ENCODE results near the gene AGK. TPM values are rescaled to one million over a fixed set of nuclear protein-coding genes. Genes with fewer than 3 reads are reported as not detected.

Gene AGK
- total and polyA plus RNA-seq, 12 donors = 17.7 to 45.1 (median 38.3) TPM

DNA sequence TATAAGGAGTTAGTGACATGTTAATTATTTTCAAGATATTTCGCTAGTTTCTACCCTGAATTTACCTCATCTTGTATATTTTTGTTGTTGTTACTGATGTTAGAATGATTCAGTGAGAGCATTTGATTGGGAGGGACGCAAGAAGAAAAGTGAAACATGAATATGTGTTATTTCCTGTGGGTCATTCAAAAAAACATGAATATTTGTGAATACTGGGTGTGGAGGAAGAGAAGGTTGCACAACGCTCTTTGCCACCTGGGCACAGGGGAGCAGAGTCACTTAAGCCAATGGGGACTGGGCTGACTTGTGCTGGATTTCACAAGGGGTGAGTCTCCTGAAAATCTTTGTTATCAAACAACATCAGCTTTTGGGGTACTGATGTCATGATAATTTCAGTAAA is 39.5 kb downstream of the AGK start:
- Histone ChIP-seq H3K27me3 (no peaks in the 10 kb centered on the region), H3K36me3 (peaks cover 0 to 26% (median 5%) of the 10 kb centered on the region in 9 donors), H3K27ac (peak overlapping the region in 1 of 10 donors; percentile 13), H3K9me3 (no peaks in the 10 kb centered on the region), H3K4me3 (no peak overlapping the region), H3K4me1 (peaks cover 0 to 39% (median 14%) of the 10 kb centered on the region in 9 donors)
- 91 to 93% methylated on average over 3 of the region's 3 CpGs for WGBS, 2 donors
- DNase-seq (no peak), ATAC-seq (no peak)
- TF ChIP-seq, protein P1, sequence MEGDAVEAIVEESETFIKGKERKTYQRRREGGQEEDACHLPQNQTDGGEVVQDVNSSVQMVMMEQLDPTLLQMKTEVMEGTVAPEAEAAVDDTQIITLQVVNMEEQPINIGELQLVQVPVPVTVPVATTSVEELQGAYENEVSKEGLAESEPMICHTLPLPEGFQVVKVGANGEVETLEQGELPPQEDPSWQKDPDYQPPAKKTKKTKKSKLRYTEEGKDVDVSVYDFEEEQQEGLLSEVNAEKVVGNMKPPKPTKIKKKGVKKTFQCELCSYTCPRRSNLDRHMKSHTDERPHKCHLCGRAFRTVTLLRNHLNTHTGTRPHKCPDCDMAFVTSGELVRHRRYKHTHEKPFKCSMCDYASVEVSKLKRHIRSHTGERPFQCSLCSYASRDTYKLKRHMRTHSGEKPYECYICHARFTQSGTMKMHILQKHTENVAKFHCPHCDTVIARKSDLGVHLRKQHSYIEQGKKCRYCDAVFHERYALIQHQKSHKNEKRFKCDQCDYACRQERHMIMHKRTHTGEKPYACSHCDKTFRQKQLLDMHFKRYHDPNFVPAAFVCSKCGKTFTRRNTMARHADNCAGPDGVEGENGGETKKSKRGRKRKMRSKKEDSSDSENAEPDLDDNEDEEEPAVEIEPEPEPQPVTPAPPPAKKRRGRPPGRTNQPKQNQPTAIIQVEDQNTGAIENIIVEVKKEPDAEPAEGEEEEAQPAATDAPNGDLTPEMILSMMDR (IDR thresholded peaks at IDR 0.05) = no peak
- intact Hi-C loops (cut with DNase I) = no loop called here

DNA sequence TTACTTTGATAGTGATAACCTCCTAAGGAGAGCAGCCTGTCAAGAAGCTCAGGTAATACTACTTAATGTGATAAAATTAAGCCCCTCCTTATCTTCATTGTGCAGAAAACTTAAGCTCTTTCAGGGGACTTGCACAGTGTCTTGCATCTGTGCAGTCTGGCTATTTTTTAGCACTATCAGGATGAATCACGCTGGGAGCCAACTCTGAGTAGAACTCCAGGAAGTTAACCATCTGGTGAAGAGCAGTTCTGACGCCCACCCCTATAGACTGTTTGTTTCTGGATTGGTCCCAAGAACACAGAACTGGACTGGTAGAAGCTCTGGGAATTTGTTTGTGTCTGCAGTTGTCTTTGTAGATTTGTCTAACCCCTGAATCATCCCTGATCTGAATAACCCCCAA is 41.9 kb downstream of the AGK start:
- intact Hi-C loops (cut with DNase I) = no loop called here
- no peaks in the 10 kb centered on the region for H3K27me3 ChIP-seq
- no peaks in the 10 kb centered on the region for H3K9me3 ChIP-seq
- DNase-seq (no peak), ATAC-seq (peak in 5 of 8 donors; percentile 35 to 69 (median 52))
- TF ChIP-seq, protein P1 (IDR thresholded peaks at IDR 0.05) = no peak
- peaks cover 0 to 51% (median 11%) of the 10 kb centered on the region in 9 donors for H3K36me3 ChIP-seq
- no peak overlapping the region for H3K27ac ChIP-seq
- H3K4me1 ChIP-seq = peaks cover 0 to 29% (median 10%) of the 10 kb centered on the region in 9 donors
- WGBS, 2 donors = 25% methylated on average over 2 of the region's 2 CpGs
- no peak overlapping the region for H3K4me3 ChIP-seq

DNA sequence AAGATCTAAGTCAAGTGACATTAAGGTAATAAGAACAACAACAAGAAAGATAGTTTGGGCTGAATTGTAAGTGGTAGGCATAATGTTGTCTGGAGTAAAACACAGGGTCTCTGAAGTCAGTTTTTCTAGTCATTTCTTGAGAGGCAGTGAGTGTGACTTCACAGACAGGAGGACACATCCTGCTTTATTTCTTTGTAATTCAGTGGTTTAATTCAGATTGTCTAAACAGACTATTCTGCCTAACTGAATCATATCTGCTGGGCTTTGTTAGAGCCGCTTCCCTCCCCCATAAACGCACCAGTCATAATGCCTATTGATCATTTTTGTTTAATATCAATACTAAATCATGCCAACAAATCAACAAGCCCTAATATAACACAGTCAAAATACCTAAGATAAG is 46.8 kb downstream of the AGK start:
- WGBS, 2 donors = 93 to 94% methylated on average over 2 of the region's 2 CpGs
- peaks cover 0 to 85% (median 21%) of the 10 kb centered on the region in 9 donors for H3K36me3 ChIP-seq
- DNase-seq = no peak
- ATAC-seq = no peak
- TF ChIP-seq, protein P1 (IDR thresholded peaks at IDR 0.05) = no peak
- H3K27me3 ChIP-seq = no peaks in the 10 kb centered on the region
- H3K4me1 ChIP-seq = peaks cover 0 to 14% (median 4%) of the 10 kb centered on the region in 9 donors
- intact Hi-C loops (cut with DNase I) = no loop called here
- no peaks in the 10 kb centered on the region for H3K9me3 ChIP-seq
- H3K4me3 ChIP-seq = no peak overlapping the region
- no peak overlapping the region for H3K27ac ChIP-seq

DNA sequence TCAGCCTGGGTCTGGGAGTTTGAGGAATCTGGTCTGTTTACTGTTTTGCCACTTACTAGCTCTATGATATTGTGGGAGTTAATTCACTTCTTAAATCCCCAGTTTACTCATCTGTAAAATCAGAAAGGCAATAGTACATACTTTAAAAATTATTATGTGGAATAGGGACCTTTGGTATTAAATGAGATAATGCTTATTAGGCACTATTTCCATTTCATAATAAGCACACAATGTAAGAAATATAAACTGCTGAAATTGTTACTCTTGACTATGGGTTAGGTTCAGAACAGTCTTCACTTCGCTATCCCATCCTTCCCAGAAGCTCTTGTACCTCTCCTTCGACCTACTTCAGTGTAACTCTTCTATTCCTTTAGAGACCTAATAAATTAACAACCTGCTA is 47.2 kb downstream of the AGK start:
- Histone ChIP-seq H3K4me1 (peaks cover 0 to 9% (median under 1%) of the 10 kb centered on the region in 9 donors), H3K27me3 (no peaks in the 10 kb centered on the region), H3K27ac (no peak overlapping the region), H3K9me3 (no peaks in the 10 kb centered on the region), H3K4me3 (no peak overlapping the region), H3K36me3 (peaks cover 0 to 82% (median 21%) of the 10 kb centered on the region in 9 donors)
- 97 to 98% methylated on average over 2 of the region's 2 CpGs for WGBS, 2 donors
- intact Hi-C loops (cut with DNase I) = no loop called here
- no peak for ATAC-seq
- DNase-seq = no peak
- TF ChIP-seq, protein P1 (IDR thresholded peaks at IDR 0.05) = no peak

Data from heart right ventricle (tissue), 16 donors.